Hair follicle dermal papilla cell (primary cell): ENCODE data around the gene BHLHE40. TPM values are rescaled to one million over a fixed set of nuclear protein-coding genes. Genes with fewer than 3 reads are reported as not detected.

ENCODE experiments used
- total RNA-seq: library from RNA; depleted of rRNA; stranded (reverse); fragments of >200 nt; gene quantifications from 2 replicates; pipeline ENCODE4 v1.2.3, GENCODE V29; 2012

The BHLHE40 gene
- total RNA-seq: 65.8 and 71.2 TPM in 2 replicates

DNA sequence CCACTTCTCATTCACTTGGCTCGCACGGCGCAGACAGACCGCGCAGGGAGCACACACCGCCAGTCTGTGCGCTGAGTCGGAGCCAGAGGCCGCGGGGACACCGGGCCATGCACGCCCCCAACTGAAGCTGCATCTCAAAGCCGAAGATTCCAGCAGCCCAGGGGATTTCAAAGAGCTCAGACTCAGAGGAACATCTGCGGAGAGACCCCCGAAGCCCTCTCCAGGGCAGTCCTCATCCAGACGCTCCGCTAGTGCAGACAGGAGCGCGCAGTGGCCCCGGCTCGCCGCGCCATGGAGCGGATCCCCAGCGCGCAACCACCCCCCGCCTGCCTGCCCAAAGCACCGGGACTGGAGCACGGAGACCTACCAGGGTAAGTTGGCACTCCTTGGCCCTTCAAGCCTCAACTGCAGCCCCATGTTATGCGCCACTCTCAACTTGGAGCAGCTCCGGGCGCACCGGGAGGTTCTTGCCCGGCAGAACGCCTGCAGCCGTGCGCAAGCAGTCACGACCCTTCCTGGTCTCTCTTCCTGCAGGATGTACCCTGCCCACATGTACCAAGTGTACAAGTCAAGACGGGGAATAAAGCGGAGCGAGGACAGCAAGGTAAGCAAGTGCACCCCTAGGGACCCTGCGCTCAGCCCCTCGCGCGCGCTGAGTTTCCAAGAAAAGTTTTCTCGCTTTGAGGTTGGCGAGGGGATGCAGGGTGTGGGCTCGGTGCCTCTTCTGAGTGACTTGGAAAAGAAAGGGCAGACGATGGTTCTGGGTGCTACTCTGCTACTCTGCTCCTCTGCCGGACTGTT, at the start of gene BHLHE40:
Gene BHLHE40, plus strand, starts transcription at position 10 of the 801 bp plus-strand sequence. Its CDS starts 282 bp downstream, at position 292.

Other genes with a start within 250 kb of the BHLHE40 start
- gene ARL8B, start 142.9 kb downstream of the BHLHE40 start, total RNA-seq: 58.7 and 86.7 TPM in 2 replicates
- 37.6 and 47.2 TPM in 2 replicates for gene EDEM1, start 208.3 kb downstream of the BHLHE40 start, total RNA-seq